Panc1 (cell line): ENCODE measurements around the gene PCF11. TPM values are rescaled to one million over a fixed set of nuclear protein-coding genes. Genes with fewer than 3 reads are reported as not detected.
A peak's percentile ranks its signal among the peaks of the same experiment; 100 is the strongest.

ENCODE experiments used
- ATAC-seq: fragments of 200-7000 bp; cut with Tn5 transposase; 2 replicates; pipeline ENCODE4 v1.9.1; 2020; ENCODE audit warnings: mild to moderate bottlenecking, moderate library complexity
- BruUV-seq: library from RNA; stranded (reverse); fragments of 400-500 nt; replicated peaks from 2 replicates; lab custom pipeline; 2021; lab: Mats Ljungman, UMichigan
- CTCF ChIA-PET: fragments of 300-600 bp; sonication (Branson Sonifier 250); formaldehyde crosslinking; loops from one replicate; lab custom pipeline; 2022; ENCODE audit warnings: antibody characterized with exemption; lab: Charles Lee
- POLR2A ChIA-PET: fragments of 300-600 bp; sonication (Branson Sonifier 250); formaldehyde crosslinking; loops from one replicate; lab custom pipeline; 2022; ENCODE audit warnings: antibody characterized with exemption; lab: Charles Lee
- DNase-seq: peaks from one replicate; pipeline ENCODE4 v3.0.0-alpha.2; 2010; ENCODE audit warnings: low read depth, low spot score
- H3K27ac ChIP-seq: 2 replicates; pipeline ENCODE4 v1.5.1; 2011; ENCODE audit warnings: mild to moderate bottlenecking, low read length, inconsistent platforms
- H3K27me3 ChIP-seq: fragments of 200-500 bp; sonication (Bioruptor generic); 2 replicates; pipeline ENCODE4 v1.6.0; 2014; ENCODE audit warnings: low read length, inconsistent platforms; ENCODE audit not compliant: control insufficient read depth, insufficient read depth
- H3K36me3 ChIP-seq: fragments of 200-500 bp; sonication (Bioruptor generic); 2 replicates; pipeline ENCODE4 v1.5.1; 2014; ENCODE audit warnings: inconsistent platforms, mild to moderate bottlenecking, low read length, moderate library complexity; ENCODE audit not compliant: control insufficient read depth, insufficient read depth
- H3K4me1 ChIP-seq: 2 replicates; pipeline ENCODE4 v1.5.1; 2011; ENCODE audit warnings: inconsistent platforms, mild to moderate bottlenecking, low read length, moderate library complexity; ENCODE audit not compliant: control insufficient read depth, insufficient read depth
- H3K4me3 ChIP-seq, 2 experiments: 2 replicates each; pipeline ENCODE4 v1.5.1; 2011 to 2012; ENCODE audit warnings: low read depth in 2 of 2, low read length in 2 of 2, mild to moderate bottlenecking in 2 of 2, inconsistent platforms in 1 of 2, moderate library complexity in 1 of 2
- H3K9me3 ChIP-seq: fragments of 200-500 bp; sonication (Bioruptor generic); 2 replicates; pipeline ENCODE4 v1.5.1; 2014; ENCODE audit warnings: low read depth, mild to moderate bottlenecking, inconsistent platforms, low read length, moderate library complexity; ENCODE audit not compliant: control insufficient read depth, insufficient read depth
- CTCF ChIP-seq: fragments of 450-650 bp; IDR thresholded peaks from 2 replicates; pipeline ENCODE4 v1.5.1; 2017; ENCODE audit warnings: mild to moderate bottlenecking
- POLR2AphosphoS5 ChIP-seq: IDR thresholded peaks from 2 replicates; pipeline ENCODE4 v1.6.1; 2012; ENCODE audit warnings: mild to moderate bottlenecking, low read depth, low read length, moderate library complexity
- REST ChIP-seq, 2 experiments: IDR thresholded peaks; 2 replicates each; pipeline ENCODE4 v1.6.1; 2011 to 2012; ENCODE audit warnings: low read depth in 2 of 2, control low read depth in 1 of 2, low read length in 1 of 2, mild to moderate bottlenecking in 1 of 2, moderate library complexity in 1 of 2; ENCODE audit not compliant: insufficient read depth in 1 of 2
- SIN3A ChIP-seq: IDR thresholded peaks from 2 replicates; pipeline ENCODE4 v1.6.1; 2012; ENCODE audit warnings: low read depth, mild to moderate bottlenecking, low read length, moderate library complexity, borderline replicate concordance; ENCODE audit not compliant: insufficient read depth
- TCF7L2 ChIP-seq: IDR thresholded peaks from 2 replicates; pipeline ENCODE4 v1.6.1; 2011; ENCODE audit warnings: mild to moderate bottlenecking, low read depth, low read length, inconsistent platforms
- in situ Hi-C: cut with HindIII; loops from 2 replicates; pipeline ENCODE4 v1.10.0; 2016; ENCODE audit warnings: low sequenced_read_pairs, low pct_unique_long_range_greater_than_20kb
- intact Hi-C: fragments of 100-400 bp; cut with micrococcal nuclease; formaldehyde crosslinking; loops from one replicate; pipeline ENCODE4 v1.10.0; 2022; ENCODE audit not compliant: unreplicated experiment
- total RNA-seq: library from RNA; stranded (reverse); gene quantifications from one replicate; pipeline ENCODE4 v1.2.1, GENCODE V29; 2021; ENCODE audit not compliant: unreplicated experiment

The PCF11 gene
- total RNA-seq, 1 experiment from 2014 or later, result 56.6 TPM

DNA sequence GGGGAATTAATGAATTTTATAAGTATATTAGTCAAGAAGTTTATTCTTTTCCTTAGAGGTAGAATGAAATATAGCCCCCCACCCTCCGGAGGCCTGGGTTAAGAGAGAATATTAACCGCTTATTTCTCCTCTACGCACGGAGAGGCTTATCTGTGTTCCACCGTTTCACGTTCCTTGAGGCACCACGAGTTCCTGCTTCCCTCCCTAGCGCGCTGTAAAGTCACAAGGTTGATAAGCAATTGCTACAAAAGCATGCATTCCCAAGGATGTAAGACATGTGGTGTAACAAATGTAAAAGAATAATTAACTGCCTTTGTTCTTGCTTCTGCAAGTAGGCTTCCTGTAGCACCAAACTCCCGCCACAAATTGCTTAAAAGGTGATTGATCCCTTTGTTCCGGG lies 35.1 kb downstream of the PCF11 start:
- BruUV-seq, result no TSS peak
- no peaks in the 10 kb centered on the region for H3K27me3 ChIP-seq
- H3K9me3 ChIP-seq, result no peaks in the 10 kb centered on the region
- in situ Hi-C loops, result no loop called here
- TF ChIP-seq POLR2AphosphoS5, result no peak
- TF ChIP-seq REST (IDR thresholded peaks at IDR 0.05; ENCODE audit: insufficient read depth in 1 of 2, low read depth in 2 of 2, low read length in 1 of 2), result no peak
- TF ChIP-seq SIN3A, result no peak
- TF ChIP-seq CTCF, result no peak
- no peak for TF ChIP-seq TCF7L2
- ChIA-PET CTCF (no interaction called here), POLR2A (no interaction called here)
- no peak for ATAC-seq
- peaks cover 21% of the 10 kb centered on the region for H3K4me1 ChIP-seq
- DNase-seq, result no peak
- peaks cover 24% of the 10 kb centered on the region for H3K36me3 ChIP-seq
- H3K4me3 ChIP-seq, result peak overlapping the region; percentile 88
- H3K27ac ChIP-seq, result peak overlapping the region; percentile 97
- intact Hi-C loops, result no loop called here

DNA sequence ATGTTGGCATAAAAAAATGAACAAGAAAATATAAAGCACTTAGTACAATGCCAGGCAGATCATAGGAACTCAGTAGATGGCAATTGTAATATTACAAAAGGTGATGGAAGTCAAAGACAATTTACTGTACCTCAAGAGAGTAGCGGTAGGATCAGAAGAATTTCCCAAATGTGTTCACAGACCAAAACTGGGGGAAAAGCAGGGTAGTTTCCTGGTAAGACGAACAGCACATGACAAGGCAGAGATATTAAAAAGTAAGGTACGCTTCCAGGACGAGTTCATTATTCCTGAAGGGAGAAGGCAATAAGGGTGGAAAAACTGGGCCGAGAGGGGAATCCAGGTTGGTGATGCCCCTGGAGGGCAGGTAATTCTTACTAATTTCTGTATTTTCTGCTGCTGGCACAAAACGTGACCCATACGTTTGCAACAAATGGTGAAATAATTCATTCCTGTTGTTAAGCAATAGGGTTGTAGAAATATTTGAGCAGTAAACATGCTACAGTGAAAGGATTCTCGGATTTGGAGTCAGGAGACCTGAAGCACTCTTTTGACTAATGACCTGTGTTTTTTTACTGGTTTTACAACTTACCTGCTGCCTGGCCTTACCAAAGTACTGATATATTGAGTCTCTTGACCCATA lies 35.8 kb downstream of the PCF11 start:
- ChIA-PET CTCF (no interaction called here), POLR2A (no interaction called here)
- intact Hi-C loops (no loop called here), in situ Hi-C loops (no loop called here)
- DNase-seq (no peak), ATAC-seq (no peak)
- Histone ChIP-seq H3K27me3 (no peaks in the 10 kb centered on the region), H3K27ac (peak overlapping the region; percentile 97), H3K4me1 (peaks cover 23% of the 10 kb centered on the region), H3K36me3 (peaks cover 24% of the 10 kb centered on the region), H3K4me3 (peak overlapping the region; percentile 88), H3K9me3 (no peaks in the 10 kb centered on the region)
- no TSS peak for BruUV-seq
- TF ChIP-seq CTCF (no peak), REST (IDR thresholded peaks at IDR 0.05; ENCODE audit: insufficient read depth in 1 of 2, low read depth in 2 of 2, low read length in 1 of 2) (no peak), TCF7L2 (no peak), POLR2AphosphoS5 (no peak), SIN3A (no peak)
